Uterus (tissue), 4 donors: ENCODE data around the gene CCNL2. TPM values are rescaled to one million over a fixed set of nuclear protein-coding genes. Genes with fewer than 3 reads are reported as not detected.
"Not testable (repeated sequence)": the region's sequence is repeated elsewhere in the genome, so short reads cannot be mapped to it uniquely, and the experiment has no call there.

Source experiments
- DNase-seq, 2 donors: peaks; one replicate each; pipeline ENCODE4 v3.0.0-alpha.2; 2019 to 2020
- H3K27ac ChIP-seq, 2 donors: fragments of 200-600 bp; sonication (generic); 1 replicate in 1 of 2; 2 replicates in 1 of 2; pipeline ENCODE4 v1.5.1; 2016 to 2018
- H3K27me3 ChIP-seq, 2 donors: fragments of 200-600 bp; sonication (generic); one replicate each; pipeline ENCODE4 v1.5.1; 2018 to 2019; ENCODE audit warnings: control low read depth in 1 of 2
- H3K36me3 ChIP-seq, 2 donors: fragments of 200-600 bp; sonication (generic); one replicate each; pipeline ENCODE4 v1.5.1; 2019; ENCODE audit warnings: control low read depth in 1 of 2
- H3K4me1 ChIP-seq, 2 donors: fragments of 200-600 bp; sonication (generic); one replicate each; pipeline ENCODE4 v1.5.1; 2018 to 2019; ENCODE audit warnings: control low read depth in 1 of 2
- H3K4me3 ChIP-seq, 2 donors: fragments of 200-600 bp; sonication (generic); 1 replicate in 1 of 2; 2 replicates in 1 of 2; pipeline ENCODE4 v1.5.1; 2018 to 2019; ENCODE audit warnings: mild to moderate bottlenecking in 1 of 2
- H3K9me3 ChIP-seq, 2 donors: fragments of 200-600 bp; sonication (generic); one replicate each; pipeline ENCODE4 v1.5.1; 2019; ENCODE audit warnings: control low read depth in 1 of 2
- POLR2A ChIP-seq, 2 donors: fragments of 450-650 bp; IDR thresholded peaks; one replicate each; pipeline ENCODE4 v1.6.1; 2016; ENCODE audit warnings: antibody characterized with exemption in 2 of 2, mild to moderate bottlenecking in 1 of 2, moderate library complexity in 1 of 2
- intact Hi-C: fragments of 100-400 bp; cut with DNase I; formaldehyde crosslinking; loops from one replicate; pipeline ENCODE4 v1.15.1; 2023; ENCODE audit warnings: low total_unique reads
- total RNA-seq, 4 donors: library from RNA; depleted of rRNA in 3 of 4; stranded (reverse); fragments of >200 nt in 3 of 4; gene quantifications; one replicate each; pipeline versions ENCODE4 v1.1.0 to v1.2.4, GENCODE V29; 2014 to 2023
- TF ChIP-seq, protein P1 (sequence below), 4 experiments: fragments of 200-600 bp in 2 of 4; fragments of 450-650 bp in 2 of 4; sonication (generic) in 2 of 4; IDR thresholded peaks; one replicate each; pipeline ENCODE4 v1.5.1; 2016 to 2019; ENCODE audit warnings: antibody characterized with exemption in 4 of 4, mild to moderate bottlenecking in 2 of 4, moderate library complexity in 1 of 4
- donor health status: DM: yes; HTN: yes; CAD: no.

CCNL2 gene
- total RNA-seq, 4 donors from 2014 or later: 207 to 351 (median 281) TPM

DNA sequence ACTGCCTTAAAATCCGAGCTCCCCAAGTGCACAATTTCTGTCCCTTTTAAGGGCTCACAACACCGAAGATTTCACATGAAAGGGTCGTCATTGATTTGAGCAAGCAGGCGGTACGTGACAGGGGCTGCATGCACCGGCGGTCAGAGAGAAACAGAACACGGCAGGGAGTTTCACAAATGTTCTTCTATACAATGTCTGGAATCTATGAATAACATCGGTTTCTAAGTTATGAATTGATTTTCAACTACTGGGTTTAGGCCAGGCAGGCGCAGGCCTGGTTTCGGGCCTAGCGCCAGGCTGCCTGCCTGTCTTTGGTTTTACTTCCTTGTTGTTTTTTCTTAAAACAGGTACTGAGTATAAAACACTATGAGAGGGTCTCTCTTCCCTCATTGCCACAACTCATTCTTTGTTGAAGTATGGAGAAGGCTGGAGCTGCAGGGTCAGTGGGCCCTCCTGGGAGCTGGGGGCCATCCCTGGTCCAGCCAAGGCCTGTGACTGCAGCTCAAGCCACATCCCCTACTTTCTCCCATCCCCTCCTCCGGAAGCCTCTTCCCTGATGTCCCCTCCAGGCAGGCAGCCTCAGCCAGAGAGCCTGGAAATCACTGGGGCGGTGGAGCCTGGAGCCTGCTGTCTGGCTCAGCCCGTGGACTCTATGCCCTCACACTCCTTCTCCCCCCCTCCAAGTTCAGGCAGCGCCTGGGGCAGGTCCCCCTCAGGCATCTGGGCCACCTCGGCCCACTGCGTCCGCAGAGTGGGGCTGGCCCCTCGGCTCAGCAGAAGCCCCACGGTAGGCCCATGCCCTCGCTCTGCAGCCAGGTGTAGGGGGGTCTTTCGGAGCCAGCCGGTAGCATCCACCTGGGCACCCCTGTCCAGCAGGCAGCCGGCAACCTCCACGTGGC, 19.6 kb upstream of the CCNL2 start:
- H3K4me3 ChIP-seq: no peak overlapping the region
- no peak for DNase-seq
- no peak overlapping the region for H3K27ac ChIP-seq

DNA sequence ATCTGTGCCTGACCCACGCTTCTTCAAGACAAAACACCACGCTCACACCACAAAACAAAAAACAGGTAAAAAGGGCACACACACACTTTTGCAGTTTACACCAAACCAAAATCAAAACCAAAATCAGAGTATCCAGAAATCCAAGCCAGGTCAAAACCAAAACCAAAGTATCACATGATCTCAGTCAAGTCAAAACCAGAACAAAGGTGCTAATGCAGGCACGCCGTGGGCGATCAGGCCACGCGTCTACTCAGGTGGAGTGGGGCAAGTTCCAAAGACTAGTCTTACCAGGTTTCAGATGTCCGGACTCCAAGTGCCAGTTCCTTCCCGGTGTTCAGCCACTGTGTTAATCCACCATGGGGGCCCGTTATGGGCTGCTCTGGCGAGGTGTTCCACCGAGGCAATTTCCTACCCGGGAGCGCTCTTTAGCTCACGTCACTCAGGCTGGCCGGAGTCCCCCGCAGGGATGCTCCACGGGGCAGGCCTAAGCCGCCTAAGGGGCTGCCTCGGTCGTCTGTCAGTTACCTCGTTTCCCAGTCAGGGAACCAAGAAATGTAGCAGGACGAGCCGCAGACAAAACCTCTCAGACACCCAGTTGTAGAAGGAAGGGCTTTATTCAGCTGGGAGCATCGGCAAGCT, 18.8 kb upstream of the CCNL2 start:
- intact Hi-C loops, H3K36me3 ChIP-seq, DNase-seq, H3K27me3 ChIP-seq, H3K27ac ChIP-seq, H3K4me3 ChIP-seq, H3K9me3 ChIP-seq, H3K4me1 ChIP-seq: not testable (repeated sequence)

More for the DNA sequence above, 19.6 kb upstream of the CCNL2 start:
- H3K36me3 ChIP-seq: no peaks in the 10 kb centered on the region
- H3K4me1 ChIP-seq: no peaks in the 10 kb centered on the region
- intact Hi-C loops: no loop called here
- TF ChIP-seq POLR2A (IDR thresholded peaks at IDR 0.05): no peak
- TF ChIP-seq, protein P1, sequence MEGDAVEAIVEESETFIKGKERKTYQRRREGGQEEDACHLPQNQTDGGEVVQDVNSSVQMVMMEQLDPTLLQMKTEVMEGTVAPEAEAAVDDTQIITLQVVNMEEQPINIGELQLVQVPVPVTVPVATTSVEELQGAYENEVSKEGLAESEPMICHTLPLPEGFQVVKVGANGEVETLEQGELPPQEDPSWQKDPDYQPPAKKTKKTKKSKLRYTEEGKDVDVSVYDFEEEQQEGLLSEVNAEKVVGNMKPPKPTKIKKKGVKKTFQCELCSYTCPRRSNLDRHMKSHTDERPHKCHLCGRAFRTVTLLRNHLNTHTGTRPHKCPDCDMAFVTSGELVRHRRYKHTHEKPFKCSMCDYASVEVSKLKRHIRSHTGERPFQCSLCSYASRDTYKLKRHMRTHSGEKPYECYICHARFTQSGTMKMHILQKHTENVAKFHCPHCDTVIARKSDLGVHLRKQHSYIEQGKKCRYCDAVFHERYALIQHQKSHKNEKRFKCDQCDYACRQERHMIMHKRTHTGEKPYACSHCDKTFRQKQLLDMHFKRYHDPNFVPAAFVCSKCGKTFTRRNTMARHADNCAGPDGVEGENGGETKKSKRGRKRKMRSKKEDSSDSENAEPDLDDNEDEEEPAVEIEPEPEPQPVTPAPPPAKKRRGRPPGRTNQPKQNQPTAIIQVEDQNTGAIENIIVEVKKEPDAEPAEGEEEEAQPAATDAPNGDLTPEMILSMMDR (IDR thresholded peaks at IDR 0.05): no peak
- H3K27me3 ChIP-seq: no peaks in the 10 kb centered on the region
- no peaks in the 10 kb centered on the region for H3K9me3 ChIP-seq

DNA sequence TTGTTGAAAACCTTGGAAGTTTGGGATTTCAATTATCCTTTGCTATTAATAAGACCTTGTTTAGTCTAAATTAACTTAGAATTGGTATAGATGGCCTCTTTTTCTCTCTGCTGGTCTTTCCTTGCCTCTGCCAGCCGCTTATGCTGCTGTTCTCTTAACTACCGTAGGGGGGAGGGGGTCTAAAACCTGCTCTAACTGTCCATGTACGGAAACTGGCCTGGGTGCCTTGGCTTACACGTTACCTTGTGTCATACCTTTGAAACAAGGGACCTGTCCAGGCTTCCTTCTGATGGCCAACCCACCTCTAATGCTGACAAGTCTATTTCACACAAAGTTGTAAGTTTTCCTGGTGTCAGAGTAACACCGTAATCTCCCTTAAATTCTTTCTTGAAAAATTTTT, 18.3 kb upstream of the CCNL2 start:
- H3K4me1 ChIP-seq, H3K4me3 ChIP-seq, DNase-seq, intact Hi-C loops, H3K36me3 ChIP-seq, H3K27me3 ChIP-seq, H3K9me3 ChIP-seq, H3K27ac ChIP-seq: not testable (repeated sequence)

DNA sequence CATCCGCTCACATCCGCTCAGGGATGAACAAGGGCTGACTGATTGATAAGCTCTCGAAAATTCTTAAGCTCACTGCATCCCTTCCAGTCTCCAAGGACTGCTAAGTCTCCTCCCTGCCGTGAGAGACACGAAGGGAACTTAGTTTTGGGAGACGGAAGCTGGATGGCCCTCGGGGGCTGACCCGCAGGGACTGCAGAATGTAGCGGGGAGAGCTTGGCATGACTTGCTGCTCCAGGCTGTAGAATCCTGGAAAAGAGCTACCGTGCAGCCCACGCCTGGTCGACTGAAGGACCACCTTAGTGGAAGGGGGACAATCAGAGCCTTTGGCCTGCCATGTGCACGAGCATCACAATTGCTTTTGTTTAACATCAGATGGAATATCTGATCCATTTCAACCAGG, 16.6 kb upstream of the CCNL2 start:
- Histone ChIP-seq H3K9me3 (no peaks in the 10 kb centered on the region), H3K36me3 (no peaks in the 10 kb centered on the region), H3K27ac (no peak overlapping the region), H3K4me3 (no peak overlapping the region), H3K4me1 (no peaks in the 10 kb centered on the region), H3K27me3 (no peaks in the 10 kb centered on the region)
- intact Hi-C loops: no loop called here
- TF ChIP-seq POLR2A (IDR thresholded peaks at IDR 0.05): no peak
- TF ChIP-seq, protein P1 (IDR thresholded peaks at IDR 0.05): no peak
- DNase-seq: no peak

DNA sequence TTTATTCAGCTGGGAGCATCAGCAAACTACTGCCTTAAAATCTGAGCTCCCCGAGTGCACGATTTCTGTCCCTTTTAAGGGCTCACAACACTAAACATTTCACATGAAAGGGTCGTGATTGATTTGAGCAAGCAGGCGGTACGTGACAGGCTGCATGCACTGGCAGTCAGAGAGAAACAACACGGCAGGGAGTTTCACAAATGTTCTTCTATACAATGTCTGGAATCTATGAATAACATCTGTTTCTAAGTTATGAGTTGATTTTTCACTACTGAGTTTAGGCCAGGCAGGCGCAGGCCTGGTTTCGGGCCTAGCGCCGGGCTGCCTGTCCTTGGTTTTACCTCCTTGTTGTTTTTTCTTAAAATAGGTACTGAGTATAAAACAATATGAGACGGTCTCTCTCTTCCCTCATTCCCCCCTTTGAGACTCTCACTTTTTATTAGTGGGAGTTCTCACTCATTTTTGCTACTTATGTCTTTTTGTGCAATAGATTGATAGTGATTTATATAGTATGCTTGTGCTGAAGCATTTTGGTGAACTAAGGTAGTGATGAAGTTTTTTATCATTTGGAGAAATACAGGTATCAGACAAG, 13.3 kb upstream of the CCNL2 start:
- DNase-seq, H3K27me3 ChIP-seq, H3K4me3 ChIP-seq, H3K27ac ChIP-seq, H3K4me1 ChIP-seq, H3K36me3 ChIP-seq, intact Hi-C loops, H3K9me3 ChIP-seq: not testable (repeated sequence)

DNA sequence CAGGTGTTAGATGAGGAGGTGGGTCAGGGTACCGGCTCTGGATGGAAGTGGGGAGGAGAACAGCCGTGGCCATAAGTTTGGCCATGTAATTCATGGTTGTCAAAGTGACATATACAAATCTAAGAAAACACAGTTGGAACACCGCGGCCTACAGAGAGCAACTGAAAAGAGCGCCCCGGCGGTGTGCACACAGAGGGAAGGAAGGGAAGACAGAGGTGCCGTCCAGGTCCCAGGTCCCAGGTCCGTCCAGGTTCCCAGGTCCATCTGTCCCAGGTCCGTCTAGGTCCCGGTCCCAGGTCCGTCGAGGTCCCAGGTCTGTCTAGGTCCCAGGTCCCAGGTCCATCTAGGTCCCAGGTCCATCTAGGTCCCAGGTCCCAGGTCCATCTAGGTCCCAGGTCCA, 12.5 kb upstream of the CCNL2 start:
- H3K27ac ChIP-seq: no peak overlapping the region
- H3K36me3 ChIP-seq: no peaks in the 10 kb centered on the region
- intact Hi-C loops: no loop called here
- no peaks in the 10 kb centered on the region for H3K9me3 ChIP-seq
- no peak for TF ChIP-seq POLR2A (IDR thresholded peaks at IDR 0.05)
- TF ChIP-seq, protein P1 (IDR thresholded peaks at IDR 0.05): no peak
- H3K27me3 ChIP-seq: no peaks in the 10 kb centered on the region
- no peak overlapping the region for H3K4me3 ChIP-seq
- DNase-seq: no peak
- H3K4me1 ChIP-seq: peaks cover 0 to 8% of the 10 kb centered on the region in 2 donors

DNA sequence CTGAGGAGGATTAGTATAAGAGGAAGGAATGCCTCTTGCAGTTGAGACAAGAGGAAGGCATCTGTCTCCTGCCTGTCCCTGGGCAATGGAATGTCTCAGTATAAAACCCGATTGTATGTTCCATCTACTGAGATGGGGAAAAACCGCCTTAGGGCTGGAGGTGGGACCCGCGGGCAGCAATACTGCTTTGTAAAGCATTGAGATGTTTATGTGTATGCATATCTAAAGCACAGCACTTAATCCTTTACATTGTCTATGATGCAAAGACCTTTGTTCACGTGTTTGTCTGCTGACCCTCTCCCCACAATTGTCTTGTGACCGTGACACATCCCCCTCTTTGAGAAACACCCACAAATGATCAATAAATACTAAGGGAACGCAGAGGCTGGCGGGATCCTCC, 11.1 kb upstream of the CCNL2 start:
- intact Hi-C loops, DNase-seq, H3K9me3 ChIP-seq, H3K36me3 ChIP-seq, H3K4me3 ChIP-seq, H3K27me3 ChIP-seq, H3K27ac ChIP-seq: not testable (repeated sequence)
- peaks cover 6 to 19% of the 10 kb centered on the region in 2 donors for H3K4me1 ChIP-seq
